HG03108 (cell line): ENCODE measurements around the gene MEIOB.
"Not testable (repeated sequence)": the region's sequence is repeated elsewhere in the genome, so short reads cannot be mapped to it uniquely, and the experiment has no call there.

Source experiments
- ATAC-seq: cut with Tn5 transposase; IDR thresholded peaks from one replicate; pipeline ENCODE4 v1.9.1; 2021; ENCODE audit warnings: moderate library complexity; ENCODE audit not compliant: unreplicated experiment

The MEIOB gene

DNA sequence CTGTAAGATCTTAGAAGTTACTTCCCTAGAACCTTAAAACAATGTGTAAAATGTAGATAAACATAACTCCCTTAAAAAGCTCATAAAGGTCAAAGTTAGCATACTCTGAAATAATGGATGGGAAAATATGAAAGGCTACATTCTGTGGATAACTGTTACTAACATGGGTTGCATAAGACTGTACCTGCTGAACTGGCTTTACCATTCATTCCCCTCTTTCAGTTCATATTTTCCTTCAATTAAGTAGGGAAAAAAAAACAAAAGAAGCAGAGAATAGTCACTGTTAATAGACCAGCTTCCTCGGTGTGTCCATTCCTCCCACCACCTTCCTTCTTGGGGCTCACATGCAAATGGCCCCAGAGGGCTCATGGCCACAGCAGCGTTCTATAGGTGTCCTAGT, 7.5 kb upstream of the MEIOB start:
- ATAC-seq = no peak

- ATAC-seq = no peak
Observed at GRCh38 chr16:1878256-1878655, 6.3 kb upstream of the MEIOB start.

GRCh38 chr16:1877804-1878203, 5.8 kb upstream of the MEIOB start:
- ATAC-seq = no peak

GRCh38 chr16:1877089-1877488, 5.1 kb upstream of the MEIOB start:
- ATAC-seq = no peak

GRCh38 chr16:1876468-1876867, 4.5 kb upstream of the MEIOB start:
- no peak for ATAC-seq

GRCh38 chr16:1876066-1876465, 4.1 kb upstream of the MEIOB start:
- ATAC-seq = not testable (repeated sequence)

- ATAC-seq = no peak
Observed at GRCh38 chr16:1874854-1875253, 2.9 kb upstream of the MEIOB start.

DNA sequence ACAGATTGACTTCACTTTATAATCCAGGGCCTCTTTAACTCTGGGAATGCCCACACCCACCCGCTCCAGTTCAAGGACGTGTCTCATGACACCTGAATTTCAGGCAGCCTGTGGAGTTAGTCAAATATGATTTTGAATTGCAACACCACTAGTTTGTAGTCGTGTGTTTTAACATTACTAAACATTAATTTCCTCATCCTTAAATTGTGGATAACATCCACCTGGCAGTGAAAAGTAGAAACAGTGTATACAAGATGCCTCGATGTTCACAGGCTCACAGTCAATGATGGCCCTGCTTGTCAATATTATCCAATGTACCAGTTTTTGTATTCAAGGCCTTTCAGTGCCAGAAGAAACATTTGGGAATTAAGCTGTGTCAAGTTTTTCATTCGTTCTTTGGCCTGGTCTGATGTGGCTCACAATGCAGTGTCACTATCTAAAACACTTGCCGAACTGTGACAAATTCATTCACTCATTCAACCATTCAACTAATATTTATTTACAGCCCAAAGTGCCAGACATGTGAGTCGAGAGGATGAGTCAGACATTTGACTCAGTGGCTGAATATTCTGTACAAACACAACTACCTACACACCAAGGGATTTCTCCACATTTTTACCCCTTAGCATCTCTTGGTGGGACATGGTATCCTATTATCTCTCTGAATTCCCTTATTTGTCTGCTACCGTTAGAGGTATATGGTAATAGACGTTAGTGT, 1.4 kb downstream of the MEIOB start:
- no peak for ATAC-seq

GRCh38 chr16:1865902-1866690, 5.9 kb downstream of the MEIOB start:
- no peak for ATAC-seq

DNA sequence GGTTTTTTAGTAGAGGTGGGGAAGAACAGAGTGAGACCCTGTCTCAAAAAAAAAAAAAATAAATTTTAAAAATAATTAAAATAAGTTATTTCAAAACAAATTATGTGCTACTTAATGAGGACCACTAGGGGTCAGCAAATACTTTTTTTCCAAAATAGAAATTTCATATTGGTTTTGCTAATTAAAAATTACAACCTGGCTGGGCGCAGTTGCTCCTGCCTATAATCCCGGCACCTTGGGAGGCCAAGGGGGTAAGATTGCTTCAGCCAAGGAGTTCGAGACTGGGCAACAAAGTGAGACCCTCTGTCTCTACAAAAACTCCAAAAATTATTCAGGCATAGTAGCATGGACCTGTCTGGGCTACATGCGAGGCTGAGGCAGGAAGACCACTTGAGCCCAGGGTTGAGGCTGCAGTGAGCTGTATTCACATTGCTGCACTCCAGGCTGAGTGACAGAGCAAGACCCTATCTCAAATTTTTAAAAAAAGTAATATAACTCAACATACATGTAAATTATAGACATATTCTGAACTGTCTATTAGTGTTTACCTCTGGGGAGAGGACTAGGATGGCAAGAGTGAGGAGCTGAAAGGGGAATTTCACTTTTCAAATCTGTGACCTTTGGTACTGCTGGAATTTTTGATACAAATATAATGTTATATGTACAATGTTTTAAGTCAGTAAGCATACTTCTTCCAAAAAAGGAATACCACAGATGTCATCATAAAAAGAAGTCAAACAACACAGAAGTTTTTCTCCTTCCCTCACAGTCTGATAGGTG, 8.1 kb downstream of the MEIOB start:
- no peak for ATAC-seq

DNA sequence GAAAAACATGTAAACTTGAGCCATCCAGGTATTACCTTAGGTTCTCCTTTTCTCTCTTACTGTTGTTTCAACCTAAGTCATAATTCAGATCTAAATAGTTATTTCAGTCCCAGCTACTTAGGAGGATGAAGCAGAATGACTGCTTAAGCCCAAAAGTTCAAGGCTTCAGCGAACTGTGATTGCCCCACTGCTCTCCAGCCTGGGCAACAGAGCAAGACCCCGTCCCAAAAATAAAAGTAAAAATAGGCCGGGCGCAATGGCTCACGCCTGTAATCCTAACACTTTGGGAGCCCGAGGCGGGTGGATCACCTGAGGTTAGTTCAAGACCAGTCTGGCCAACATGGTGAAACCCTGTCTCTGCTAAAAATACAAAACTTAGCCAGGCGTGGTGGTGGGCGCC, 9.6 kb downstream of the MEIOB start:
- no peak for ATAC-seq

DNA sequence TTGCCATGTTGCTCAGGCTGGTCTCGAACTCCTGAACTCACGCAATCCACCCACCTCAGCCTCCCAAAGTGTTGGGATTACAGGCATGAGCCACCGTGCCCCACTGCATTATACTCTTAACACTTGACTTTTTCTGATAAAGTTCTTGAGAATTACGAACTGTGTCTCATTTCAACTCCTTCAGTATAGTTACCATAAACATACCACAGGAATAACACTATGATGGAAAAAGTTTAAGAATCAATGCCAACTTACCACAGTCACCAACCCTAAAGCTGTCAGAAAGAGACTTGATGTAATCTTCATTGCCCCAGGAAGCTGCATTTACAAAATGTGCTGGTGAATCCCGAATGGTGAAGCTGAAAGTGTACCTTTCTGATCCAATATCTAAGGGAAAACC, 10.2 kb downstream of the MEIOB start:
- ATAC-seq = no peak

- ATAC-seq = no peak
Observed at GRCh38 chr16:1859650-1860049, 12.3 kb downstream of the MEIOB start.

- no peak for ATAC-seq
Observed at GRCh38 chr16:1858189-1858865, 13.6 kb downstream of the MEIOB start.

DNA sequence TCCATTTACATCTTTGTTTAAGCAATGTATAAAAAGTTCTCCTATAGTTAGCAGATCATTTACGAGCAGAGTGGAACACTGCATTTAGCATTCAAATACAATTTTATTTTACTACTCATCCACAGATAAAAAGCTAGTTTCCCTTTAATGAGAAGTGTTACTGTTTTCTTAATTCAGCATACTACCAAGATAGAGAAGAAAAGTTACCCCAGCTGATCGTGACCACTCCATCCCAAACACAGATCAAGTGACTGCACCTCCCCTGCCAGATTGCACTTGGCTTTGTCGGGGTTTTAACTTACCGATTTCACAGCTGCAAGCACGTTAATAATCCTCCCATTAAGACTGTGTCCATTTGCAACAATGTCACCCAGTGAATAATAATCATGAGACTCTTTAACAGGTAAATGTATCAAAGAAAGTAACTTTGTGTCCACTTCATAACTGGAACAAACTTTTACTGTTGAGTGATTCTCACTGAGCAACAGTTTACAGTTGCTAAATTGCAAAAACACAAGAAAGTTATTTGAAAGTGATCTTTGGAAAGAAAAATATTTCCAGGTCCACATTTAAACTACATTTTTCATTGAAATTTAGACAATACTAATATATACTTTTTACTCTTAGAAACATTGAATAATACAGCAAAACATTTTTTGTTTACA, 14.4 kb downstream of the MEIOB start:
- no peak for ATAC-seq

GRCh38 chr16:1851793-1852192, 20.2 kb downstream of the MEIOB start:
- ATAC-seq = no peak

DNA sequence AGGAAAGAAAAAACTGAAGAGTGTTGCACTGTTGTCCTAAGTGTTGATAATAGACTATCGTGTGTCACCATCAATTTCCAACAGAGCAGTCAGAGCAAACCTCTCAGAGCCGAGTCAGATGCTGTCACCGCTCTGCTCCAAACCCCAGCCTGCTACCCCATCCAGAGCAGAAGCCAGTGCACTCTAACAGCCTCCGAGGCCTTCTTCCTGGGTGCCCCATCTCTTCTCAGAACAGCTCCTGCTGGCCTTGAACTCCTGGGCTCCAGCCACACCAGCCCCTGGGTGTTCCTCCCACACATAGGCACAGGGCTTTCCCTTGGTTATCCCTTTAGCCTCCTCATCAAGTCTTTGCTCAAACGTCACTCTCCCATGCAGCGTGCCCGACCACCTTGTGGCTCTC, 21.0 kb downstream of the MEIOB start:
- no peak for ATAC-seq

DNA sequence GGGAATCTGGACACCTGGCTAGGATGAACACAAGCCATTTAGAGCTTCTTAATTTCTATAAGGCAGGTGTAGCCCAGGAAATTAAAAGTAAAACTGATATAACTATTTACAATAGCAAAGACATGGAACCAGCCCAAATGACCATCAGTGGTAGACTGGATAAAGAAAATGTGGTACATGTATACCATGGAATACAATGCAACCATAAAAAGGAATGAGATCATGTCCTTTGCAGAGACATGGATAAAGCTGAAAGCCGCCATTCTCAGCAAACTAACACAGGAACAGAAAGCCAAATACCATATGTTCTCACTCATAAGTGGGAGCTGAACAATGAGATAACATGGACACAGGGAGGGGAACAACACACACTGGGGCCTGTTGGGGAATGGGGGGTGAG, 25.5 kb downstream of the MEIOB start:
- no peak for ATAC-seq

DNA sequence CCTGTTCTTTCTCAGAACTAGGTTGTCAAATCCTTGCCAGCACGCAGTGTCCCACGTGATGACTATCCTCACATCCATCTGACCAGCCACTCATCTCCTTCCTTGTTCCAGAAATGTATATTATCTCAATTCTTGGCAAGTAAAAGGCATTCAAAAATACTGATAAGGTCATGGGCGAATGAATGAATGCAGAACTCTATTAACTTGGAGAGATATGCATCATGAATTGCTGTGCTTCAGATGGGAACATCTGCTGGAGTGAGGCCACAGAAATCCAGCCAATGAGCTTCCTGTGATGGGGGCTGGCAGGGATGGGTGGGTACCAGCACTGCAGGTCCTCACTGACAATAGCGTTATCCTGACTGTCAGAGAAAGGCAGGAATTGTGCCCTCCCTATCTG, 26.0 kb downstream of the MEIOB start:
- ATAC-seq = no peak

DNA sequence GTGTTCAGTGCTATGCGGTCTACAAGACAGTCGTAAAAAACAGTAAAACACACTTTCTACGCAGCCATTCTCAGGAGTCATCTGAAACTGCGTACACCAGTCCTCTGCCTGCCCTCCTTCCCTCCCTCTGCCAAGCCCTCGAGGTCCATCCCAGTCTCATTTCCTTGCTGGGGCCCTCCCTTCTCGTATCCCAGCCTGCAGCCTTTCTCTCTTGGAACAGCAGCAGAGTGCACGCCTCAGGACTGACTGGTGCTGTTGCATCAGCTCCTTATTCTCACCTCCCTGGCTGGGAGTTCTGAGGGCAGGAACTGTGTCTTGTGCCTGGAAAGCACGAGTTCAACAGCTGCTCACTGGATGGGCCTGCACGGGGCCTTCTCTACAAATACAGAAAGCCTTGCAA, 32.4 kb downstream of the MEIOB start:
- ATAC-seq = no peak

DNA sequence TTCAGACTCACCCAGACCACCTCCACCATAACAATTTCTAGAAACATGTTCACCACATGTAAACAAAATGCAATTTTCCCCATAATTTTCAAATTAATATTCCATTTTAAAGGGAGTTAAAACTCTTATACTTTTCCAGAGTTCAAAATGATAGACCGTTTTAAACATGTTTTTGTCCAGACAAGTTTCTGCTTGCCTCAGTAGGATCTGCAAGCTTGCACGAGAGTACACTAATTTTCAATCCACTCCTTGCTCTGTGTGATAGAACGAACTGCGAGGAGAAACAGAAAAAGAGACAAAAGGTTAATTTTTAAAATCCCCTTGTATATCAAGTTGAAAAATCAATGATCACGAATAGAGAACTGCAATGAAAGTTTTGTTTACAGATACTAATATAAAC, 37.9 kb downstream of the MEIOB start:
- ATAC-seq = no peak
